Measurements from ENCODE around the gene BABAM2. TPM values are rescaled to one million over a fixed set of nuclear protein-coding genes. Genes with fewer than 3 reads are reported as not detected.

BABAM2 gene
- total RNA-seq, 4 donors from 2014 or later = 24.3 to 46.1 (median 44.5) TPM

- Histone ChIP-seq H3K27ac (no peak overlapping the region), H3K27me3 (no peaks in the 10 kb centered on the region), H3K9me3 (no peaks in the 10 kb centered on the region), H3K36me3 (no peaks in the 10 kb centered on the region), H3K4me3 (no peak overlapping the region), H3K4me1 (peaks cover 0 to 10% (median 6%) of the 10 kb centered on the region in 4 donors)
- no peak for DNase-seq (ENCODE audit: low spot score in 2 of 2)
- WGBS, 2 donors = 54 to 59% methylated on average over 2 of the region's 2 CpGs
- no peak for TF ChIP-seq EP300 (IDR thresholded peaks at IDR 0.05)
- no peak for TF ChIP-seq CTCF (IDR thresholded peaks at IDR 0.05)
- TF ChIP-seq POLR2A (IDR thresholded peaks at IDR 0.05) = no peak
Observed at GRCh38 chr2:28085201-28085600, 194.7 kb downstream of the BABAM2 start.

GRCh38 chr2:28086611-28087010, 196.1 kb downstream of the BABAM2 start:
- H3K4me3 ChIP-seq = no peak overlapping the region
- TF ChIP-seq EP300 (IDR thresholded peaks at IDR 0.05) (no peak), CTCF (IDR thresholded peaks at IDR 0.05) (no peak), POLR2A (IDR thresholded peaks at IDR 0.05) (no peak)
- no peaks in the 10 kb centered on the region for H3K9me3 ChIP-seq
- no peaks in the 10 kb centered on the region for H3K36me3 ChIP-seq
- no peak for DNase-seq (ENCODE audit: low spot score in 2 of 2)
- H3K27ac ChIP-seq = no peak overlapping the region
- peaks cover 0 to 1% (median 0%) of the 10 kb centered on the region in 4 donors for H3K4me1 ChIP-seq
- H3K27me3 ChIP-seq = no peaks in the 10 kb centered on the region
- WGBS, 2 donors = 62 to 87% methylated on average over 3 of the region's 3 CpGs

GRCh38 chr2:28088970-28089369, 198.4 kb downstream of the BABAM2 start:
- Histone ChIP-seq H3K4me1 (no peaks in the 10 kb centered on the region), H3K4me3 (no peak overlapping the region), H3K27ac (no peak overlapping the region), H3K9me3 (no peaks in the 10 kb centered on the region), H3K36me3 (no peaks in the 10 kb centered on the region), H3K27me3 (no peaks in the 10 kb centered on the region)
- 93% methylated on average over 4 of the region's 4 CpGs for WGBS, 2 donors
- TF ChIP-seq EP300 (IDR thresholded peaks at IDR 0.05) (no peak), CTCF (IDR thresholded peaks at IDR 0.05) (no peak), POLR2A (IDR thresholded peaks at IDR 0.05) (no peak)
- DNase-seq (ENCODE audit: low spot score in 2 of 2) = no peak

GRCh38 chr2:28089486-28089885, 199.0 kb downstream of the BABAM2 start:
- 98 to 100% methylated on average over 1 of the region's 1 CpG for WGBS, 2 donors
- TF ChIP-seq EP300 (IDR thresholded peaks at IDR 0.05) = no peak
- no peak for TF ChIP-seq CTCF (IDR thresholded peaks at IDR 0.05)
- TF ChIP-seq POLR2A (IDR thresholded peaks at IDR 0.05) = no peak
- DNase-seq (ENCODE audit: low spot score in 2 of 2) = no peak
- no peaks in the 10 kb centered on the region for H3K9me3 ChIP-seq
- H3K27me3 ChIP-seq = no peaks in the 10 kb centered on the region
- no peaks in the 10 kb centered on the region for H3K4me1 ChIP-seq
- no peak overlapping the region for H3K4me3 ChIP-seq
- no peak overlapping the region for H3K27ac ChIP-seq
- no peaks in the 10 kb centered on the region for H3K36me3 ChIP-seq

GRCh38 chr2:28093308-28093707, 202.8 kb downstream of the BABAM2 start:
- Histone ChIP-seq H3K27me3 (no peaks in the 10 kb centered on the region), H3K4me3 (no peak overlapping the region), H3K27ac (no peak overlapping the region), H3K36me3 (no peaks in the 10 kb centered on the region), H3K9me3 (no peaks in the 10 kb centered on the region), H3K4me1 (peaks cover 0 to 19% (median 0%) of the 10 kb centered on the region in 4 donors)
- no peak for TF ChIP-seq CTCF (IDR thresholded peaks at IDR 0.05)
- TF ChIP-seq EP300 (IDR thresholded peaks at IDR 0.05) = no peak
- TF ChIP-seq POLR2A (IDR thresholded peaks at IDR 0.05) = no peak
- no peak for DNase-seq (ENCODE audit: low spot score in 2 of 2)
- 92 to 94% methylated on average over 4 of the region's 4 CpGs for WGBS, 2 donors
